ENCODE measurements around the gene EFS. TPM values are rescaled to one million over a fixed set of nuclear protein-coding genes. Genes with fewer than 3 reads are reported as not detected.

Gene EFS
- polyA plus RNA-seq, 1 donor (not counting 4 experiments of a cell fraction or from before 2014, with no cell fraction given), result 1.4 TPM

DNA sequence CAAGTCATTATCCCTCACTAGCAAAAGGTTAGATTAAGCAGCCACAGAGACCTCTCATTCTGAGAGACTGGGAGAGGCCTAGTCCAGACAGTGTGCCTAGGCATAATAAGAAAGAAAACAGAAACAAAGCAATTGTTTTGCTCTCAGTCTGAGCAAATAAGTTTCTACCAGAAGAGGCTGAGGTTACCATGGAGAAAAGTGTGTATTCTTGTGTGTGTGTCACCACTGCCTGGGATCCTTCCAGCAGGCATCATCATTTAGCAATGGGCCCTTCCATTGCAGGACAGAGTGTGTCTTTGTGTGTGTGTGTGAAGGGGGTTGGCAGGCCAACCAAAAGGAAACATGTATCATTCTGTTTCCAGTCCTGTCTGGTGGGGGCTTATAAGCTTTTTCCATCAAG lies 3.7 kb downstream of the EFS start:
- TF ChIP-seq EZH2 (IDR thresholded peaks at IDR 0.05; ENCODE audit: low read length), result no peak
- TF ChIP-seq, protein P1, sequence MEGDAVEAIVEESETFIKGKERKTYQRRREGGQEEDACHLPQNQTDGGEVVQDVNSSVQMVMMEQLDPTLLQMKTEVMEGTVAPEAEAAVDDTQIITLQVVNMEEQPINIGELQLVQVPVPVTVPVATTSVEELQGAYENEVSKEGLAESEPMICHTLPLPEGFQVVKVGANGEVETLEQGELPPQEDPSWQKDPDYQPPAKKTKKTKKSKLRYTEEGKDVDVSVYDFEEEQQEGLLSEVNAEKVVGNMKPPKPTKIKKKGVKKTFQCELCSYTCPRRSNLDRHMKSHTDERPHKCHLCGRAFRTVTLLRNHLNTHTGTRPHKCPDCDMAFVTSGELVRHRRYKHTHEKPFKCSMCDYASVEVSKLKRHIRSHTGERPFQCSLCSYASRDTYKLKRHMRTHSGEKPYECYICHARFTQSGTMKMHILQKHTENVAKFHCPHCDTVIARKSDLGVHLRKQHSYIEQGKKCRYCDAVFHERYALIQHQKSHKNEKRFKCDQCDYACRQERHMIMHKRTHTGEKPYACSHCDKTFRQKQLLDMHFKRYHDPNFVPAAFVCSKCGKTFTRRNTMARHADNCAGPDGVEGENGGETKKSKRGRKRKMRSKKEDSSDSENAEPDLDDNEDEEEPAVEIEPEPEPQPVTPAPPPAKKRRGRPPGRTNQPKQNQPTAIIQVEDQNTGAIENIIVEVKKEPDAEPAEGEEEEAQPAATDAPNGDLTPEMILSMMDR (optimal IDR thresholded peaks at IDR 0.05 in 1 of 3, IDR thresholded peaks at IDR 0.05 in 1 of 3, conservative IDR thresholded peaks at IDR 0.05 in 1 of 3; ENCODE audit: extremely low read depth in 1 of 3, insufficient read depth in 2 of 3, low read length in 3 of 3), result no peak
- H4K20me1 ChIP-seq (ENCODE audit: control insufficient read depth, extremely low read depth, insufficient read depth, low read length), result no peaks in the 10 kb centered on the region
- H3K36me3 ChIP-seq (ENCODE audit: control insufficient read depth in 2 of 2, extremely low read depth in 1 of 2, insufficient read depth in 2 of 2, low read length in 2 of 2), result peaks cover 0 to 2% of the 10 kb centered on the region in 2 experiments
- dilution Hi-C loops (cut with MboI; ENCODE audit: extremely low pct_ligation_motif_present, low sequenced_read_pairs), result no loop called here
- no peak overlapping the region for H3K27ac ChIP-seq (ENCODE audit: control insufficient read depth, insufficient read depth, low read length)
- H3K9me1 ChIP-seq (ENCODE audit: control insufficient read depth, extremely low read depth, insufficient read depth, low read length), result no peaks in the 10 kb centered on the region
- H3K4me2 ChIP-seq (ENCODE audit: control insufficient read depth, extremely low read depth, insufficient read depth, low read depth, low read length), result no peak overlapping the region
- H3K79me2 ChIP-seq (ENCODE audit: control insufficient read depth, insufficient read depth, low read length), result no peaks in the 10 kb centered on the region
- FAIRE-seq, result no peak
- H3K4me3 ChIP-seq (ENCODE audit: control insufficient read depth in 2 of 3, extremely low read depth in 1 of 3, insufficient read depth in 2 of 3, low read depth in 1 of 3, low read length in 3 of 3), result no peak overlapping the region
- no peak overlapping the region for H3K9ac ChIP-seq (ENCODE audit: control insufficient read depth, extremely low read depth, insufficient read depth, low read length)
- DNase-seq (ENCODE audit: low read depth, low spot score), result no peak
- no peaks in the 10 kb centered on the region for H3K9me3 ChIP-seq (ENCODE audit: control insufficient read depth, low read depth, low read length)
- no peaks in the 10 kb centered on the region for H3K27me3 ChIP-seq (ENCODE audit: control insufficient read depth, extremely low read depth, insufficient read depth, low read length)
- H2AFZ ChIP-seq (ENCODE audit: control insufficient read depth, low read length), result no peak overlapping the region
- H3K4me1 ChIP-seq (ENCODE audit: control insufficient read depth, extremely low read depth, insufficient read depth, low read length), result peaks cover 15% of the 10 kb centered on the region

DNA sequence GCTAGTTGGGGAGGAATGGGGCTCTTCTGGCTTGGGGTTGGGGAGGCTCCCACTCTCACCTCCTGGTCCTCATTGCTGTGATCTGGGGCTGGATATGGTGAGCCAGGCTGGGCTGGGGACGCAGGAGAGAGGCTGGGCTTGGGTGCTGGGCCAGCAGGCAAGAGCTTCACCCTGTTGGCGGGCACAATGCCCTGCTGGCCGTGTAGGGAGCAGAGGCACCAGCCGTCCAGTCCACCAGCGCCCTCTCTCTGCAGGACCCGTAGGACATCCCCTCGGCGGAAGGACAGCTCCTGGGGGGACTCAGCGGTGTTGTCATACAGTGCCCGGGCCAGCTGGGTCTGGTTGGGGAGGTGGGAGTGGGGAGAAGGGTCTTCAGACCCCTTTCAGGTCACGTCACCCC lies 4.5 kb downstream of the EFS start:
- Histone ChIP-seq H3K36me3 (ENCODE audit: control insufficient read depth in 2 of 2, extremely low read depth in 1 of 2, insufficient read depth in 2 of 2, low read length in 2 of 2) (peaks cover 0 to 2% of the 10 kb centered on the region in 2 experiments), H3K27me3 (ENCODE audit: control insufficient read depth, extremely low read depth, insufficient read depth, low read length) (no peaks in the 10 kb centered on the region), H3K79me2 (ENCODE audit: control insufficient read depth, insufficient read depth, low read length) (no peaks in the 10 kb centered on the region), H3K27ac (ENCODE audit: control insufficient read depth, insufficient read depth, low read length) (no peak overlapping the region), H3K4me2 (ENCODE audit: control insufficient read depth, extremely low read depth, insufficient read depth, low read depth, low read length) (no peak overlapping the region), H3K4me3 (ENCODE audit: control insufficient read depth in 2 of 3, extremely low read depth in 1 of 3, insufficient read depth in 2 of 3, low read depth in 1 of 3, low read length in 3 of 3) (no peak overlapping the region), H3K4me1 (ENCODE audit: control insufficient read depth, extremely low read depth, insufficient read depth, low read length) (peaks cover 12% of the 10 kb centered on the region), H3K9me3 (ENCODE audit: control insufficient read depth, low read depth, low read length) (no peaks in the 10 kb centered on the region), H2AFZ (ENCODE audit: control insufficient read depth, low read length) (no peak overlapping the region), H3K9ac (ENCODE audit: control insufficient read depth, extremely low read depth, insufficient read depth, low read length) (no peak overlapping the region), H4K20me1 (ENCODE audit: control insufficient read depth, extremely low read depth, insufficient read depth, low read length) (no peaks in the 10 kb centered on the region), H3K9me1 (ENCODE audit: control insufficient read depth, extremely low read depth, insufficient read depth, low read length) (no peaks in the 10 kb centered on the region)
- TF ChIP-seq EZH2 (IDR thresholded peaks at IDR 0.05; ENCODE audit: low read length), result no peak
- TF ChIP-seq, protein P1 (optimal IDR thresholded peaks at IDR 0.05 in 1 of 3, IDR thresholded peaks at IDR 0.05 in 1 of 3, conservative IDR thresholded peaks at IDR 0.05 in 1 of 3; ENCODE audit: extremely low read depth in 1 of 3, insufficient read depth in 2 of 3, low read length in 3 of 3), result no peak
- DNase-seq (ENCODE audit: low read depth, low spot score) (no peak), FAIRE-seq (no peak)
- dilution Hi-C loops (cut with MboI; ENCODE audit: extremely low pct_ligation_motif_present, low sequenced_read_pairs), result no loop called here
